Fibroblast of villous mesenchyme (primary cell): ENCODE results near the gene LGMN. TPM values are rescaled to one million over a fixed set of nuclear protein-coding genes. Genes with fewer than 3 reads are reported as not detected.

Source experiments
- DNase-seq: peaks from one replicate; pipeline ENCODE4 v3.0.0-alpha.2; 2010; ENCODE audit warnings: low read depth
- H3K4me3 ChIP-seq: 2 replicates; pipeline ENCODE4 v1.5.1; 2011; ENCODE audit warnings: low read depth, mild to moderate bottlenecking, low read length
- CTCF ChIP-seq: IDR thresholded peaks from 2 replicates; pipeline ENCODE4 v1.5.1; 2012; ENCODE audit warnings: low read depth, mild to moderate bottlenecking, low read length; ENCODE audit not compliant: insufficient read depth
- total RNA-seq: library from RNA; depleted of rRNA; stranded (reverse); fragments of >200 nt; gene quantifications from 2 replicates; pipeline ENCODE4 v1.2.3, GENCODE V29; 2012

Gene LGMN
- total RNA-seq, 1 donor, result 41.5 TPM

- no peak for DNase-seq
- no peak overlapping the region for H3K4me3 ChIP-seq
- TF ChIP-seq CTCF, result no peak
Observed at GRCh38 chr14:92675976-92676375, 72.5 kb downstream of the LGMN start.

- no peak for TF ChIP-seq CTCF
- H3K4me3 ChIP-seq, result no peak overlapping the region
- DNase-seq, result no peak
Observed at GRCh38 chr14:92675421-92675820, 73.0 kb downstream of the LGMN start.

GRCh38 chr14:92673601-92674150 is 74.8 kb downstream of the LGMN start:
- no peak for TF ChIP-seq CTCF
- H3K4me3 ChIP-seq, result no peak overlapping the region
- no peak for DNase-seq

- TF ChIP-seq CTCF, result no peak
- DNase-seq, result no peak
- no peak overlapping the region for H3K4me3 ChIP-seq
Observed at GRCh38 chr14:92670643-92671366, 77.6 kb downstream of the LGMN start.

GRCh38 chr14:92670160-92670559 is 78.3 kb downstream of the LGMN start:
- H3K4me3 ChIP-seq, result no peak overlapping the region
- peak; percentile 45 for TF ChIP-seq CTCF
- DNase-seq, result peak; percentile 91

- no peak for DNase-seq
- H3K4me3 ChIP-seq, result no peak overlapping the region
- TF ChIP-seq CTCF, result no peak
Observed at GRCh38 chr14:92668276-92668973, 80.0 kb downstream of the LGMN start.
